Measurements from ENCODE around the gene JARID2.

JARID2 gene

GRCh38 chr6:15473174-15473573 is 227.3 kb downstream of the JARID2 start:
- no peak overlapping the region for H3K27ac ChIP-seq
- peaks cover 26% of the 10 kb centered on the region for H3K36me3 ChIP-seq
- H3K27me3 ChIP-seq (ENCODE audit: insufficient read depth, low read depth, severe bottlenecking), result no peaks in the 10 kb centered on the region
- TF ChIP-seq CTCF (IDR thresholded peaks at IDR 0.05; ENCODE audit: low read depth, low read length), result no peak
- H3K4me3 ChIP-seq (ENCODE audit: low read depth, low read length), result no peak overlapping the region
- DNase-seq, result no peak
- no peaks in the 10 kb centered on the region for H3K9me3 ChIP-seq (ENCODE audit: severe bottlenecking)

- Histone ChIP-seq H3K4me3 (ENCODE audit: low read depth, low read length) (no peak overlapping the region), H3K36me3 (peaks cover 22% of the 10 kb centered on the region), H3K27ac (no peak overlapping the region), H3K9me3 (ENCODE audit: severe bottlenecking) (no peaks in the 10 kb centered on the region), H3K27me3 (ENCODE audit: insufficient read depth, low read depth, severe bottlenecking) (no peaks in the 10 kb centered on the region)
- no peak for DNase-seq
- TF ChIP-seq CTCF (IDR thresholded peaks at IDR 0.05; ENCODE audit: low read depth, low read length), result no peak
These were observed 227.9 kb downstream of the JARID2 start for GRCh38 chr6:15473741-15474161.

- DNase-seq, result no peak
- H3K27ac ChIP-seq, result no peak overlapping the region
These were observed 228.3 kb downstream of the JARID2 start for GRCh38 chr6:15474196-15474595.

GRCh38 chr6:15475261-15475660 is 229.4 kb downstream of the JARID2 start:
- DNase-seq, result no peak
- Histone ChIP-seq H3K36me3 (peaks cover 10% of the 10 kb centered on the region), H3K27me3 (ENCODE audit: insufficient read depth, low read depth, severe bottlenecking) (no peaks in the 10 kb centered on the region), H3K4me3 (ENCODE audit: low read depth, low read length) (no peak overlapping the region), H3K9me3 (ENCODE audit: severe bottlenecking) (no peaks in the 10 kb centered on the region), H3K27ac (no peak overlapping the region)
- no peak for TF ChIP-seq CTCF (IDR thresholded peaks at IDR 0.05; ENCODE audit: low read depth, low read length)

More at GRCh38 chr6:15474196-15474595, 228.3 kb downstream of the JARID2 start:
- peaks cover 20% of the 10 kb centered on the region for H3K36me3 ChIP-seq
- no peak for TF ChIP-seq CTCF (IDR thresholded peaks at IDR 0.05; ENCODE audit: low read depth, low read length)
- H3K9me3 ChIP-seq (ENCODE audit: severe bottlenecking), result no peaks in the 10 kb centered on the region
- no peaks in the 10 kb centered on the region for H3K27me3 ChIP-seq (ENCODE audit: insufficient read depth, low read depth, severe bottlenecking)
- no peak overlapping the region for H3K4me3 ChIP-seq (ENCODE audit: low read depth, low read length)

GRCh38 chr6:15475872-15476271 is 230.0 kb downstream of the JARID2 start:
- H3K4me3 ChIP-seq (ENCODE audit: low read depth, low read length), result no peak overlapping the region
- no peaks in the 10 kb centered on the region for H3K27me3 ChIP-seq (ENCODE audit: insufficient read depth, low read depth, severe bottlenecking)
- DNase-seq, result no peak
- no peaks in the 10 kb centered on the region for H3K9me3 ChIP-seq (ENCODE audit: severe bottlenecking)
- no peak for TF ChIP-seq CTCF (IDR thresholded peaks at IDR 0.05; ENCODE audit: low read depth, low read length)
- peaks cover 7% of the 10 kb centered on the region for H3K36me3 ChIP-seq
- no peak overlapping the region for H3K27ac ChIP-seq

GRCh38 chr6:15476631-15477380 is 230.9 kb downstream of the JARID2 start:
- H3K9me3 ChIP-seq (ENCODE audit: severe bottlenecking), result no peaks in the 10 kb centered on the region
- H3K27me3 ChIP-seq (ENCODE audit: insufficient read depth, low read depth, severe bottlenecking), result no peaks in the 10 kb centered on the region
- no peak for TF ChIP-seq CTCF (IDR thresholded peaks at IDR 0.05; ENCODE audit: low read depth, low read length)
- no peak overlapping the region for H3K27ac ChIP-seq
- H3K4me3 ChIP-seq (ENCODE audit: low read depth, low read length), result no peak overlapping the region
- H3K36me3 ChIP-seq, result peaks cover 3% of the 10 kb centered on the region
- no peak for DNase-seq
